ENCODE results near the gene LRMDA. TPM values are rescaled to one million over a fixed set of nuclear protein-coding genes. Genes with fewer than 3 reads are reported as not detected.
A peak's percentile ranks its signal among the peaks of the same experiment; 100 is the strongest.

Gene LRMDA
- total RNA-seq, 2 donors from 2014 or later: 9.6 to 12.6 TPM

GRCh38 chr10:75405598-75406461 lies 25.6 kb upstream of the LRMDA start:
- Histone ChIP-seq H3K36me3 (no peaks in the 10 kb centered on the region), H3K9me3 (no peaks in the 10 kb centered on the region), H3K27ac (peak overlapping the region; percentile 98 to 99), H3K27me3 (replicated peaks; ENCODE audit: insufficient read depth) (no peaks in the 10 kb centered on the region), H3K4me3 (peak overlapping the region; percentile 98 to 100), H3K4me1 (replicated peaks) (peaks cover 9% of the 10 kb centered on the region)
- intact Hi-C loops (cut with DNase I): loop anchor here (5.0 to 10.0 kb wide), 3 partner anchors 66 to 1699 kb away; no protein-coding TSS in a partner anchor
- 67% methylated on average over 37 of the region's 39 CpGs for WGBS
- TF ChIP-seq POLR2A (IDR thresholded peaks at IDR 0.05) (no peak), CTCF (IDR thresholded peaks at IDR 0.05) (no peak), POLR2AphosphoS5 (IDR thresholded peaks at IDR 0.05) (no peak)
- DNase-seq (ENCODE audit: low spot score): no peak

DNA sequence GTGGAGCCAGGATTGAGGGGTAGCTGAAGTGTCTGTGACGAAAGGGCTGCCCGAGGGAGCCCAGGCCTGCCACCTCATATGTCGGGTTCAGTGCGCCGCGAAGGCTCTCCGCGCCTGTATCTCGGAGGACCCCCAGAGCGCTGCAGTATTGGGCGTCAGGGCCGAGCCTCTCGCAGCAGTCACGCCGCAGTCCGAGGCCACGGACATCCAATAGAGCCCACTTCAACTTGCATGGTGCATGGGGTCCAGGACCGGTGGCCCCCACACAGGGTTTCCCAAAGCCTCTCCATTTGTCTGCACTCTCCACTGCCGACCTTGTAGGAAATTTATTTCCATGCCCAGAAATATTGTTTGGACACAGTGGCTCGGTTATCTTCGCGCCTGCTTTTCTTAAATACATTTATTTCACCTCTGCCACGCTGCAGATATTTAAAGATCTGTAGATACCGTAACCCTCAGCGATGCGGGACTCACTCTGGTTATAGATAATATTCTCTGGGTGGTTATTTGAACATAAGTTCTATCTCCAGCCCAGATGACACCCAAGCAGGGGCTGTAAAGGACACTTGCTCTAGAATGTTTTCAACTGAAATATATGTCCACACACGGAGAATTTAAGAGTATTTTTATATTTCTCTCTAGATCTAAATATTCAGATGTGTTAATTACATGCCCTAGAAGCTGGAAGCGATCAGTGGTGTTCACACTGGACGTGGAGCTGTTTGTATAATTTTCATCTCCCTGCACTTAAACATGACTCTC lies 24.8 kb upstream of the LRMDA start:
- H3K9me3 ChIP-seq: no peaks in the 10 kb centered on the region
- peak overlapping the region; percentile 98 to 99 for H3K27ac ChIP-seq
- intact Hi-C loops (cut with DNase I): loop anchor here (5.0 to 10.0 kb wide), 3 partner anchors 66 to 1698 kb away; no protein-coding TSS in a partner anchor
- H3K4me1 ChIP-seq (replicated peaks): peaks cover 9% of the 10 kb centered on the region
- TF ChIP-seq CTCF (IDR thresholded peaks at IDR 0.05) (no peak), POLR2AphosphoS5 (IDR thresholded peaks at IDR 0.05) (no peak), POLR2A (IDR thresholded peaks at IDR 0.05) (no peak)
- peak overlapping the region in 1 of 2 donors; percentile 79 for H3K4me3 ChIP-seq
- no peaks in the 10 kb centered on the region for H3K36me3 ChIP-seq
- H3K27me3 ChIP-seq (replicated peaks; ENCODE audit: insufficient read depth): no peaks in the 10 kb centered on the region
- DNase-seq (ENCODE audit: low spot score): no peak
- WGBS: 90% methylated on average over 28 of the region's 29 CpGs

- TF ChIP-seq POLR2AphosphoS5 (IDR thresholded peaks at IDR 0.05) (no peak), CTCF (IDR thresholded peaks at IDR 0.05) (peak in 1 of 4 experiments; percentile 12)
- Histone ChIP-seq H3K36me3 (no peaks in the 10 kb centered on the region), H3K27me3 (replicated peaks; ENCODE audit: insufficient read depth) (no peaks in the 10 kb centered on the region), H3K9me3 (no peaks in the 10 kb centered on the region), H3K4me3 (peak overlapping the region; percentile 54 to 79), H3K4me1 (replicated peaks) (peaks cover 9% of the 10 kb centered on the region), H3K27ac (peak overlapping the region; percentile 98 to 99)
- peak; percentile 33 for DNase-seq (ENCODE audit: low spot score)
- WGBS: 49% methylated on average over 37 of the region's 37 CpGs
- intact Hi-C loops (cut with DNase I): loop anchor here (5.0 to 10.0 kb wide), 3 partner anchors 65 to 1698 kb away; no protein-coding TSS in a partner anchor
These were observed 24.2 kb upstream of the LRMDA start for GRCh38 chr10:75407224-75407712.

GRCh38 chr10:75407713-75408508 lies 23.5 kb upstream of the LRMDA start:
- TF ChIP-seq CTCF (IDR thresholded peaks at IDR 0.05) (peak in 1 of 4 experiments; percentile 16), POLR2AphosphoS5 (IDR thresholded peaks at IDR 0.05) (no peak), POLR2A (IDR thresholded peaks at IDR 0.05) (no peak)
- H3K36me3 ChIP-seq: no peaks in the 10 kb centered on the region
- peak; percentile 56 for DNase-seq (ENCODE audit: low spot score)
- H3K9me3 ChIP-seq: no peaks in the 10 kb centered on the region
- 14% methylated on average over 57 of the region's 68 CpGs for WGBS
- H3K27me3 ChIP-seq (replicated peaks; ENCODE audit: insufficient read depth): no peaks in the 10 kb centered on the region
- peak overlapping the region; percentile 98 to 99 for H3K27ac ChIP-seq
- peaks cover 9% of the 10 kb centered on the region for H3K4me1 ChIP-seq (replicated peaks)
- intact Hi-C loops (cut with DNase I): loop anchor here (5.0 to 10.0 kb wide), 3 partner anchors 64 to 1697 kb away; no protein-coding TSS in a partner anchor
- peak overlapping the region; percentile 54 to 79 for H3K4me3 ChIP-seq
